ENCODE data around the gene GATA1.

- TF ChIP-seq POLR2AphosphoS5 (IDR thresholded peaks at IDR 0.05; ENCODE audit: low read depth, low read length) (no peak), EZH2 (IDR thresholded peaks at IDR 0.05) (no peak), CTCF (IDR thresholded peaks at IDR 0.05 in 2 of 3, conservative IDR thresholded peaks at IDR 0.05 in 1 of 3; ENCODE audit: borderline replicate concordance in 1 of 3, insufficient read depth in 1 of 3, low read depth in 2 of 3, low read length in 2 of 3) (no peak), SP1 (IDR thresholded peaks at IDR 0.05; ENCODE audit: low read depth) (no peak), ATF3 (IDR thresholded peaks at IDR 0.05) (no peak), JUND (IDR thresholded peaks at IDR 0.05) (no peak)
Measured at GRCh38 chrX:48769230-48769629, 17.2 kb upstream of the GATA1 start.
